Keratinocyte (primary cell): ENCODE measurements around the gene DMD. TPM values are rescaled to one million over a fixed set of nuclear protein-coding genes. Genes with fewer than 3 reads are reported as not detected.

Experiments used
- DNase-seq: peaks from one replicate; pipeline ENCODE4 v3.0.0-alpha.2; 2011; ENCODE audit warnings: low read depth, missing footprints, low spot score
- FAIRE-seq: peaks from 2 replicates; lab custom pipeline; 2011; peaks lifted over from hg19 to GRCh38; lab: Jason Lieb, UNC
- H2AFZ ChIP-seq: 2 replicates; pipeline ENCODE4 v1.6.0; 2012; ENCODE audit warnings: low read length, control low read depth, inconsistent platforms; ENCODE audit not compliant: control insufficient read depth
- H3K27ac ChIP-seq: 2 replicates; pipeline ENCODE4 v1.5.1; 2011; ENCODE audit warnings: low read length; ENCODE audit not compliant: control insufficient read depth, insufficient read depth
- H3K27me3 ChIP-seq: 3 replicates; pipeline ENCODE4 v1.6.0; 2011; ENCODE audit warnings: low read length; ENCODE audit not compliant: control insufficient read depth, insufficient read depth; ENCODE audit errors: extremely low read depth
- H3K36me3 ChIP-seq, 2 experiments: 2 replicates in 1 of 2; 3 replicates in 1 of 2; pipeline ENCODE4 v1.5.1; 2011; ENCODE audit warnings: low read length in 2 of 2, mild to moderate bottlenecking in 1 of 2; ENCODE audit not compliant: control insufficient read depth in 2 of 2, insufficient read depth in 2 of 2; ENCODE audit errors: extremely low read depth in 1 of 2
- H3K4me1 ChIP-seq: 3 replicates; pipeline ENCODE4 v1.5.1; 2011; ENCODE audit warnings: low read length; ENCODE audit not compliant: control insufficient read depth, insufficient read depth; ENCODE audit errors: extremely low read depth
- H3K4me2 ChIP-seq: 3 replicates; pipeline ENCODE4 v1.6.0; 2011; ENCODE audit warnings: low read depth, low read length; ENCODE audit not compliant: control insufficient read depth, insufficient read depth; ENCODE audit errors: extremely low read depth
- H3K4me3 ChIP-seq, 3 experiments: fragments of 200-600 bp in 1 of 3; sonication (generic) in 1 of 3; 2 replicates in 2 of 3; 3 replicates in 1 of 3; pipeline ENCODE4 v1.5.1; 2011 to 2016; ENCODE audit warnings: low read length in 3 of 3, mild to moderate bottlenecking in 3 of 3, control low read depth in 2 of 3, inconsistent platforms in 1 of 3, low read depth in 1 of 3, mixed read lengths in 1 of 3, mixed run types in 1 of 3, moderate library complexity in 1 of 3; ENCODE audit not compliant: control insufficient read depth in 2 of 3, insufficient read depth in 2 of 3; ENCODE audit errors: extremely low read depth in 1 of 3
- H3K79me2 ChIP-seq: 2 replicates; pipeline ENCODE4 v1.6.0; 2012; ENCODE audit warnings: low read length; ENCODE audit not compliant: control insufficient read depth, insufficient read depth
- H3K9ac ChIP-seq: 3 replicates; pipeline ENCODE4 v1.6.0; 2011; ENCODE audit warnings: low read length; ENCODE audit not compliant: control insufficient read depth, insufficient read depth; ENCODE audit errors: extremely low read depth
- H3K9me1 ChIP-seq: 3 replicates; pipeline ENCODE4 v1.6.0; 2011; ENCODE audit warnings: low read length; ENCODE audit not compliant: control insufficient read depth, insufficient read depth; ENCODE audit errors: extremely low read depth
- H3K9me3 ChIP-seq: 2 replicates; pipeline ENCODE4 v1.5.1; 2012; ENCODE audit warnings: low read depth, low read length; ENCODE audit not compliant: control insufficient read depth
- H4K20me1 ChIP-seq: 3 replicates; pipeline ENCODE4 v1.6.0; 2011; ENCODE audit warnings: low read length; ENCODE audit not compliant: control insufficient read depth, insufficient read depth; ENCODE audit errors: extremely low read depth
- CTCF ChIP-seq, 3 experiments: IDR thresholded peaks in 1 of 3; conservative IDR thresholded peaks in 1 of 3; optimal IDR thresholded peaks in 1 of 3; 2 replicates in 2 of 3; 3 replicates in 1 of 3; pipeline versions ENCODE3 to v1.5.1; 2011; ENCODE audit warnings: low read length in 3 of 3, mild to moderate bottlenecking in 3 of 3, moderate library complexity in 2 of 3, control low read depth in 1 of 3, inconsistent platforms in 1 of 3; ENCODE audit not compliant: insufficient read depth in 2 of 3; ENCODE audit errors: extremely low read depth in 1 of 3
- EZH2 ChIP-seq: IDR thresholded peaks from one replicate; pipeline ENCODE4 v1.6.1; 2012; ENCODE audit warnings: inconsistent platforms, mild to moderate bottlenecking, low read length, moderate library complexity
- dilution Hi-C: fragments of 300-500 bp; cut with MboI; formaldehyde crosslinking; loops from one replicate; pipeline ENCODE4 v1.7.0; 2020; ENCODE audit warnings: low sequenced_read_pairs; ENCODE audit not compliant: extremely low pct_ligation_motif_present
- polyA plus RNA-seq, 5 experiments: library from polyadenylated mRNA; depleted of rRNA in 3 of 5; stranded (reverse) in 3 of 5; stranded (forward) in 1 of 5; unstranded in 1 of 5; fragments of >200 nt; gene quantifications; 1 replicate in 1 of 5; 2 replicates in 3 of 5; 3 replicates in 1 of 5; pipeline versions ENCODE4 v1.2.1 to v1.2.3, GENCODE V29; 2011 to 2012; ENCODE audit warnings: missing spikeins in 2 of 5, low read depth in 1 of 5, low replicate concordance in 1 of 5

DMD gene
- polyA plus RNA-seq, 1 donor (not counting 4 experiments of a cell fraction or from before 2014, with no cell fraction given): 8.9 TPM

GRCh38 chrX:31847773-31848172 lies 1363.6 kb downstream of the DMD start:
- no peak overlapping the region for H3K4me3 ChIP-seq
- FAIRE-seq (no peak), DNase-seq (no peak)
- dilution Hi-C loops: no loop called here
- H3K9ac ChIP-seq: no peak overlapping the region
- H3K9me1 ChIP-seq: no peaks in the 10 kb centered on the region
- no peak overlapping the region for H3K27ac ChIP-seq
- H2AFZ ChIP-seq: no peak overlapping the region
- no peaks in the 10 kb centered on the region for H3K27me3 ChIP-seq
- H4K20me1 ChIP-seq: no peaks in the 10 kb centered on the region
- no peak overlapping the region for H3K4me2 ChIP-seq
- H3K4me1 ChIP-seq: no peaks in the 10 kb centered on the region
- no peaks in the 10 kb centered on the region for H3K36me3 ChIP-seq
- TF ChIP-seq CTCF (optimal IDR thresholded peaks at IDR 0.05 in 1 of 3, IDR thresholded peaks at IDR 0.05 in 1 of 3, conservative IDR thresholded peaks at IDR 0.05 in 1 of 3; ENCODE audit: extremely low read depth in 1 of 3, insufficient read depth in 2 of 3, low read length in 3 of 3) (no peak), EZH2 (no peak)
- no peaks in the 10 kb centered on the region for H3K9me3 ChIP-seq
- H3K79me2 ChIP-seq: no peaks in the 10 kb centered on the region

- dilution Hi-C loops: no loop called here
- no peak overlapping the region for H3K4me2 ChIP-seq
Observed at GRCh38 chrX:31845003-31845402, 1366.3 kb downstream of the DMD start.

More at GRCh38 chrX:31845003-31845402, 1366.3 kb downstream of the DMD start:
- Histone ChIP-seq H3K9me1 (no peaks in the 10 kb centered on the region), H3K4me1 (no peaks in the 10 kb centered on the region), H3K27ac (no peak overlapping the region), H3K4me3 (no peak overlapping the region), H4K20me1 (no peaks in the 10 kb centered on the region), H3K79me2 (no peaks in the 10 kb centered on the region), H3K36me3 (no peaks in the 10 kb centered on the region), H3K27me3 (no peaks in the 10 kb centered on the region), H2AFZ (no peak overlapping the region), H3K9me3 (no peaks in the 10 kb centered on the region), H3K9ac (no peak overlapping the region)
- TF ChIP-seq EZH2 (no peak), CTCF (optimal IDR thresholded peaks at IDR 0.05 in 1 of 3, IDR thresholded peaks at IDR 0.05 in 1 of 3, conservative IDR thresholded peaks at IDR 0.05 in 1 of 3; ENCODE audit: extremely low read depth in 1 of 3, insufficient read depth in 2 of 3, low read length in 3 of 3) (no peak)
- no peak for DNase-seq
- no peak for FAIRE-seq
